NT2/D1 (cell line): Measurements from ENCODE around the gene MIA2.

Experiments
- SUZ12 ChIP-seq: IDR thresholded peaks from 2 replicates; pipeline ENCODE4 v1.6.1; 2011; ENCODE audit not compliant: insufficient read length, insufficient read depth; ENCODE audit errors: extremely low read depth
- YY1 ChIP-seq: IDR thresholded peaks from 2 replicates; pipeline ENCODE4 v1.6.1; 2011; ENCODE audit not compliant: insufficient read length, insufficient read depth
- ZNF274 ChIP-seq: IDR thresholded peaks from 2 replicates; pipeline ENCODE4 v1.6.1; 2011; ENCODE audit warnings: mild to moderate bottlenecking, low read depth, low read length

DNA sequence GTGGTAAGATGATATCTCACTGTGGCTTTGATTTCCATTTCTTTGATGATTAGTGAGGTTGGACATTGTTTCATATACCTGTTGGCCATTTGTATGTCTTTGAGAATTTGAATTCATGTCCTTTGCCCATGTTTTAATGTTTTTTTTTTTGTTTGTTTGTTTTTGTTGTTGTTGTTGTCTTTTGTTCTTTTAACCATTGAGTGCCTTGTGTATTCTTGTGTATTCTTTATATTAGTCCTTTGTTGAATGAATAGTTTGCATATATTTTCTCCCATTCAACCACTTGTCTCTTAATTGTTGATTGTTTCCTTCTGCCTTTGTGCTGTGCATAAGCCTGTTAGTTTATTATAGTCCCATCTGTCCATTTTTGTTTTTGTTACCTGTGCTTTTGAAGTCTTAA is 126.6 kb downstream of the MIA2 start:
- TF ChIP-seq SUZ12 (no peak), YY1 (no peak), ZNF274 (no peak)
